ENCODE data around the gene SMARCA1.

DNA sequence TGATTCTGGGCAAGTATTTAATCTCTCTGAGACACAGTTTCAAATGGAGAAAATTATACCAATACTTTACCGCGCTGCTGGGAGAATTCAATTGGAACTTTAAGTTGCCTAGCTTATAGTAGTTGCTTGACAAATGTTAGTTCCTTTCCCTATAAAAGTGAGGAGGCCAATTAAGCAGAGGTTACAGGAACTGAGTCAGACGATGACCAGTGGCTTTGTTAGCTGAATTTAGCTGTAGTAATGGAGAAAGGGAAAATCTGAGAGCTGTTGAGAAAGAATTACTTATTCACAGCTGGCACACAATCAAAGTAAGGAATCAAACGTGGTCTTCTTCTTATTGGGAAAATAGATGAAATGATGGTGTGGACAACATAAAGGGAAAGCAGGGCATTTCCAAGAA is 29.6 kb downstream of the SMARCA1 start:
- TF ChIP-seq, protein P1, sequence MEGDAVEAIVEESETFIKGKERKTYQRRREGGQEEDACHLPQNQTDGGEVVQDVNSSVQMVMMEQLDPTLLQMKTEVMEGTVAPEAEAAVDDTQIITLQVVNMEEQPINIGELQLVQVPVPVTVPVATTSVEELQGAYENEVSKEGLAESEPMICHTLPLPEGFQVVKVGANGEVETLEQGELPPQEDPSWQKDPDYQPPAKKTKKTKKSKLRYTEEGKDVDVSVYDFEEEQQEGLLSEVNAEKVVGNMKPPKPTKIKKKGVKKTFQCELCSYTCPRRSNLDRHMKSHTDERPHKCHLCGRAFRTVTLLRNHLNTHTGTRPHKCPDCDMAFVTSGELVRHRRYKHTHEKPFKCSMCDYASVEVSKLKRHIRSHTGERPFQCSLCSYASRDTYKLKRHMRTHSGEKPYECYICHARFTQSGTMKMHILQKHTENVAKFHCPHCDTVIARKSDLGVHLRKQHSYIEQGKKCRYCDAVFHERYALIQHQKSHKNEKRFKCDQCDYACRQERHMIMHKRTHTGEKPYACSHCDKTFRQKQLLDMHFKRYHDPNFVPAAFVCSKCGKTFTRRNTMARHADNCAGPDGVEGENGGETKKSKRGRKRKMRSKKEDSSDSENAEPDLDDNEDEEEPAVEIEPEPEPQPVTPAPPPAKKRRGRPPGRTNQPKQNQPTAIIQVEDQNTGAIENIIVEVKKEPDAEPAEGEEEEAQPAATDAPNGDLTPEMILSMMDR (IDR thresholded peaks at IDR 0.05), result no peak
- TF ChIP-seq IRF2 (CRISPR knock-in tag; IDR thresholded peaks at IDR 0.05; ENCODE audit: borderline replicate concordance, low read depth), result no peak
- TF ChIP-seq, protein P2, sequence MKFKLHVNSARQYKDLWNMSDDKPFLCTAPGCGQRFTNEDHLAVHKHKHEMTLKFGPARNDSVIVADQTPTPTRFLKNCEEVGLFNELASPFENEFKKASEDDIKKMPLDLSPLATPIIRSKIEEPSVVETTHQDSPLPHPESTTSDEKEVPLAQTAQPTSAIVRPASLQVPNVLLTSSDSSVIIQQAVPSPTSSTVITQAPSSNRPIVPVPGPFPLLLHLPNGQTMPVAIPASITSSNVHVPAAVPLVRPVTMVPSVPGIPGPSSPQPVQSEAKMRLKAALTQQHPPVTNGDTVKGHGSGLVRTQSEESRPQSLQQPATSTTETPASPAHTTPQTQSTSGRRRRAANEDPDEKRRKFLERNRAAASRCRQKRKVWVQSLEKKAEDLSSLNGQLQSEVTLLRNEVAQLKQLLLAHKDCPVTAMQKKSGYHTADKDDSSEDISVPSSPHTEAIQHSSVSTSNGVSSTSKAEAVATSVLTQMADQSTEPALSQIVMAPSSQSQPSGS (CRISPR knock-in tag; IDR thresholded peaks at IDR 0.05; ENCODE audit: borderline replicate concordance, low read depth), result no peak
- no peak for TF ChIP-seq ZNF219 (CRISPR knock-in tag; IDR thresholded peaks at IDR 0.05; ENCODE audit: borderline replicate concordance)
- TF ChIP-seq, protein P3, sequence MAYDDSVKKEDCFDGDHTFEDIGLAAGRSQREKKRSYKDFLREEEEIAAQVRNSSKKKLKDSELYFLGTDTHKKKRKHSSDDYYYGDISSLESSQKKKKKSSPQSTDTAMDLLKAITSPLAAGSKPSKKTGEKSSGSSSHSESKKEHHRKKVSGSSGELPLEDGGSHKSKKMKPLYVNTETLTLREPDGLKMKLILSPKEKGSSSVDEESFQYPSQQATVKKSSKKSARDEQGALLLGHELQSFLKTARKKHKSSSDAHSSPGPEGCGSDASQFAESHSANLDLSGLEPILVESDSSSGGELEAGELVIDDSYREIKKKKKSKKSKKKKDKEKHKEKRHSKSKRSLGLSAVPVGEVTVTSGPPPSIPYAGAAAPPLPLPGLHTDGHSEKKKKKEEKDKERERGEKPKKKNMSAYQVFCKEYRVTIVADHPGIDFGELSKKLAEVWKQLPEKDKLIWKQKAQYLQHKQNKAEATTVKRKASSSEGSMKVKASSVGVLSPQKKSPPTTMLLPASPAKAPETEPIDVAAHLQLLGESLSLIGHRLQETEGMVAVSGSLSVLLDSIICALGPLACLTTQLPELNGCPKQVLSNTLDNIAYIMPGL (CRISPR knock-in tag; IDR thresholded peaks at IDR 0.05), result no peak
- TF ChIP-seq GABPB1 (CRISPR knock-in tag; IDR thresholded peaks at IDR 0.05), result no peak
- TF ChIP-seq CREB1 (CRISPR knock-in tag; IDR thresholded peaks at IDR 0.05), result no peak
- TF ChIP-seq ETV6 (CRISPR knock-in tag; IDR thresholded peaks at IDR 0.05), result no peak

Measured in WTC11 (cell line).